ENCODE measurements around the gene NEB.
"Not testable (repeated sequence)": the region's sequence is repeated elsewhere in the genome, so short reads cannot be mapped to it uniquely, and the experiment has no call there.

The NEB gene

GRCh38 chr2:151603530-151603929 is 130.7 kb downstream of the NEB start:
- DNase-seq = not testable (repeated sequence)

- DNase-seq = not testable (repeated sequence)
These were observed 131.9 kb downstream of the NEB start for GRCh38 chr2:151602402-151602801.

- not testable (repeated sequence) for DNase-seq
These were observed 132.5 kb downstream of the NEB start for GRCh38 chr2:151601803-151602202.

DNA sequence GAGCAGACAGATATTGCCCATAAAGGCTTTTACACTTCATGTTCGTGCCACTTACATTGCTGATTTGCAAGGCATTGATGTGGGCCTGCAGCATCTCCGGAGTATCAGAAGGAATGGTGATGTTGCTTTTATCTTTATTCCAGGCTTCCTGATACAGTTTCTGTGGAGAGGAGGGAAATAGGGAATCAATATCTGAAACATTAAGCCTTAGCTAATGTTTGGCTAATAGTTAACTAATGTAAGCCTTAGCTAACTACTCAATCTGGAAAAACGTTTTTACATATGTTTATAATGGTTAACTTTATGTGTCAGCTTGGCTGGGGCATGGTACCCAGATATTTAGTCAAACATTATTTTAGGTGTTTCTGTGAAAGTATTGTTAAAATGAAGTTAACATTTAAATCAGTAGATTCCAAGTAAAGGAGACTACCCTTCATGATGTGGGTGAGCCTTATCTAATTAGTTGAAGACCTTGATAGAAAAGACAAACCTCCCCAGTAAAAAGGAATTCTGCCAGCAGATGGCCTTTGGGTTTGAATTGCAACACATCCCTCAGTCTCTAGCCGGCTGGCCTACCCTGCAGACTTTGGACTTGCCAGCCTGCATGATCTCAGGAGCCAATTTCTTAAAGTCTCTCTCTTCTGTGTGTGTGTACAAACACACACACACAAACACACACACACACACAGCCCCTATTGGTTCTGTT is 137.2 kb downstream of the NEB start:
- not testable (repeated sequence) for DNase-seq

- DNase-seq = not testable (repeated sequence)
These were observed 142.4 kb downstream of the NEB start for GRCh38 chr2:151591908-151592255.

- not testable (repeated sequence) for DNase-seq
These were observed 142.9 kb downstream of the NEB start for GRCh38 chr2:151591250-151591907.

GRCh38 chr2:151581300-151581699 is 153.0 kb downstream of the NEB start:
- DNase-seq = not testable (repeated sequence)

GRCh38 chr2:151580697-151581096 is 153.6 kb downstream of the NEB start:
- DNase-seq = not testable (repeated sequence)

GRCh38 chr2:151577116-151577515 is 157.2 kb downstream of the NEB start:
- no peak for DNase-seq

GRCh38 chr2:151576080-151576479 is 158.2 kb downstream of the NEB start:
- DNase-seq = no peak

DNA sequence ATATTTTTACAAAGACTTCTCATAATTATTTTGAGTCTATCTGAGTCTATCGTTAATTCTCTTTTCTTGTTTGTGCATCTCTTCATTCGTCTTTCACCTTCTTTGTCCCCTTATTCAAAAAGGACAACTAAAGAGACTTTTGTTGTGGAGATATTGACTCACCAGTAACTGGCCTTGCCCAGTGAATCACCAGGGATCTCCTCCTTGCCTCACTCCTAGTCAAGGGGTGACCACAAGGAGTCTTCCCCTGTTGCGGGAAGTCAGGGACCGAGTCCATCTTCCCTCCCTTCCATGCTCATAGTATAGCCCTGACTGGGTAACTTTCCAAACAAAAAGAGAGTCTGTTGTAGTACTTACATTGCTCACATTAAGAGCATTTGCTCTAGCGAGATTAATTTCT is 158.9 kb downstream of the NEB start:
- DNase-seq = no peak

GRCh38 chr2:151570191-151570590 is 164.1 kb downstream of the NEB start:
- DNase-seq = no peak

GRCh38 chr2:151569167-151569566 is 165.1 kb downstream of the NEB start:
- no peak for DNase-seq

- DNase-seq = no peak
These were observed 165.8 kb downstream of the NEB start for GRCh38 chr2:151568501-151568900.

GRCh38 chr2:151567006-151567405 is 167.3 kb downstream of the NEB start:
- no peak for DNase-seq

DNA sequence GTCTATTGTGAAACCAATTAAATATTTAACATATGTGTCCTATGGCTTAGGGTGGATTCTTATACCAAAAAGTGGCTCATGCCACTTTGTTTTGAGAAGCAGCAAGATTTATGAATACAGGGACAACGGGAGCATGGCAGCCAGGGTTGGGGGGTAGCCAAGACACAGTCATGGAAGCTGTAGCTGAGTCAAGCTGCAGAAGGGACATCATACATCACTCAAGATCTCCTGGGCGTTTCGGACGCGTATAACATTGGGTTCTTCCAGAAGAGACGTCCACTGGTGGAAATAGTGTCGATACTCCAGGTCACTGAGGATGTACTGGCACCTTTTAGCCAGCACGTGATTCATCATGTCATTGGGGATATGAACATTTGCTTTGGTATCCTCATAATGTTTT is 171.9 kb downstream of the NEB start:
- DNase-seq = no peak

DNA sequence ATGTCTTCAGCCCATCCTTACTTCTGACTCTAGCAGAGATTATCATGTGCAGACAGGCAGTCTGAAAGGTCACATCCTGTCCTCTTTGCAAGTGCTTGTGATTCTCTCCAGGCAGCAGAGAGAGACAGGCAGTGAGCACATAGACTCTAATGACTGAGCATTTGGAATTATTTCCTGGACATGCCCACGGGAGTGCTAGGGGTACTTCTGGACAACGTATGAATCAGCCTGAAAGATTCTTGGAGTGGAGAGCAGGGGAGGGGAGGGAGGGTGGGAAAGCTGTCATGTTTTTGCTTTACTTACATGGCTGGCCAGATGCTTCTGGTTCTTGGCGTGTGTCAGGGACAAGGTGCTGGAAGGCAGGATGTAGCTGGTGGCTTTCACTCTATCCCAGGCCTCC is 174.0 kb downstream of the NEB start:
- DNase-seq = no peak

GRCh38 chr2:151559431-151559830 is 174.8 kb downstream of the NEB start:
- not testable (repeated sequence) for DNase-seq

DNA sequence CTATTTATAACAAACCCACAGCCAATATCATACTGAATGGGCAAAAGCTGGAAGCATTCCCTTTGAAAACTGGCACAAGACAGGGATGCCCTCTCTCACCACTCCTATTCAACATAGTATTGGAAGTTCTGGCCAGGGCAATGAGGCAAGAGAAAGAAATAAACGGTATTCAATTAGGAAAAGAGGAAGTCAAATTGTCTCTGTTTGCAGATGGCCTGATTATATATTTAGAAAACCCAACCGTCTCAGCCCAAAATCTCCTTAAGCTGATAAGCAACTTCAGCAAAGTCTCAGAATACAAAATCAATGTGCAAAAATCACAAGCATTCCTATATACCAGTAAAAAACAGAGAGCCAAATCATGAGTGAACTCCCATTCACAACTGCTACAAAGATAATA is 176.4 kb downstream of the NEB start:
- not testable (repeated sequence) for DNase-seq

DNA sequence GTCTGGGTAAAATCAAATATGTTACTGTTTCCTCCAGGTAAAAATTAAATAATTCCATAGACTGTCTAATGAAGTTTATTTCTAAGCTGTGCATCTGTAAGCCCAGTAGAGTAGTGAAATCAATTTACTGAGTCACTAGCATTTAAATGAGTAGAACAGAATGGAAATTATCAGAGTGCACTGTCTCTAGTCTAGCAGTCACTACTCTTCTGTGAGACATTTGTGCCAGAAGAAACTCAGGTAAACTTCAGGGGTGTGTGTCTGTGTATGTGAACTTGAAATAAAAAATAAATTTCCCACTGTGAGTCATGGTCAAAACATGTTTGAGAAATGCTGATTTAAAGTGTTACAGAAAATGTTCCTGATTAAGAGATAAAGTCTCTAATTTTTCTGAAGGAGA is 178.2 kb downstream of the NEB start:
- DNase-seq = no peak

- DNase-seq = no peak
These were observed 182.0 kb downstream of the NEB start for GRCh38 chr2:151552287-151552686.

- no peak for DNase-seq
These were observed 182.7 kb downstream of the NEB start for GRCh38 chr2:151551556-151551955.

GRCh38 chr2:151549191-151549590 is 185.1 kb downstream of the NEB start:
- no peak for DNase-seq

DNA sequence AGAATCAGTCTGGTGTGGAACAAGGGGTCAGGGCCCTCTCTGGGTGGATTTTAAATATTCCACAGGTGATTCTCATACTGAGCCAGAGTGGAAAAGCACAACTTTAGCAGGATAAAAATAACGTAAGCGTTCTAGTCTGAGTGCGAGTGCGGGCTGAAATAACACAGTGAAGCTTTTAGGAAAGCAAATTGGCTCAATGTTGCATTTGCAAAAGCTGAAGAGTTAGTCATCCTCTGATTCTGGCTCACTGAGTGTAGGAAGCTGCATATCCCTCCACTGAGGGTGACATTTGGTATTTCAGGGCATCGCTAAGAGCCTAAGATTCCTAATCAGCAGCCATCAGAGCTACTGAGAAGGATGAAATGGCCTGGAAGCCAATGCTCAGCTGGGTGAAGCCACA is 189.8 kb downstream of the NEB start:
- no peak for DNase-seq

- DNase-seq = no peak
These were observed 190.4 kb downstream of the NEB start for GRCh38 chr2:151543876-151544275.
